ENCODE measurements around the gene NKRF. TPM values are rescaled to one million over a fixed set of nuclear protein-coding genes. Genes with fewer than 3 reads are reported as not detected.

NKRF gene
- total and polyA plus RNA-seq, 2 of the 8 experiments (the other 6 are each of a cell fraction or from before 2014, with no cell fraction given), result 3.8 to 11.4 TPM

DNA sequence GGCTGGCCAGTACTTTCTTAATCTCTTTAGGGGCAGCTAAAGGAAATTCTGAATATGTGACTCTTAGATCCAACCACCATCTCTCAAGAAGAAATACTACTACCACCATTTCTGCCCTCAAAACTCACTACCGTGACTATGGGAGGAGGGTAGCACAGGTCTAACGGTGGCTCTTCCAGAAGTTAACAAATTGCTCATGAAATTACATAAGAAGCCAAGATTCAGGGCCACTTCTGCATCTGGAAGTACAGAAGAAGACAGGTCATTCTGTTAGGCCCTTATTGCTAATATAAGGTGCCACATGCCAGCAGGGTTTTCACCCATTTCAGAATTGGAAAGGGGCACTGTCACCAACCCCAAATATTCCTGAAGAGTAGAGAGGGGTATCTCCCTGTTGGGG is 19.6 kb upstream of the NKRF start:
- CTCF ChIA-PET (ENCODE audit: partially characterized antibody), result interaction anchor here (0.7 to 1.4 kb wide), 2 partner anchors 12 to 16 kb away, joined by 3 to 6 read pairs; no protein-coding TSS in a partner anchor
- TF ChIP-seq SIX5 (IDR thresholded peaks at IDR 0.05; ENCODE audit: low read depth, low read length), result no peak

More for the DNA sequence above, 19.6 kb upstream of the NKRF start:
- DNase-seq (ENCODE audit: low read depth in 1 of 2, low spot score in 2 of 2) (no peak), FAIRE-seq (no peak)
- H3K4me2 ChIP-seq (ENCODE audit: insufficient read depth in 1 of 2, low read depth in 2 of 2, low read length in 2 of 2), result no peak overlapping the region
- no peak overlapping the region for H2BK5ac ChIP-seq (ENCODE audit: low read depth, low read length)
- H4K20me1 ChIP-seq (replicated peaks in 1 of 2; ENCODE audit: control insufficient read depth in 1 of 2, insufficient read depth in 2 of 2, low read length in 2 of 2), result no peaks in the 10 kb centered on the region
- H2BK15ac ChIP-seq (ENCODE audit: low read length), result no peak overlapping the region
- H3K4me1 ChIP-seq (replicated peaks in 1 of 4; ENCODE audit: control insufficient read depth in 3 of 4, insufficient read depth in 4 of 4, low read length in 3 of 4), result no peaks in the 10 kb centered on the region
- no peak overlapping the region for H3K56ac ChIP-seq (replicated peaks; ENCODE audit: insufficient read length, low read depth, low read length)
- H2BK20ac ChIP-seq (ENCODE audit: low read length), result no peak overlapping the region
- H2AFZ ChIP-seq (ENCODE audit: low read length), result no peak overlapping the region
- no peaks in the 10 kb centered on the region for H3K79me1 ChIP-seq (ENCODE audit: low read depth, low read length)
- H4K5ac ChIP-seq (ENCODE audit: insufficient read length, low read depth, low read length), result no peak overlapping the region
- H2BK120ac ChIP-seq (replicated peaks; ENCODE audit: low read depth, low read length), result no peak overlapping the region
- H3K27ac ChIP-seq (ENCODE audit: low read depth, low read length), result no peak overlapping the region
- H3K9me3 ChIP-seq (ENCODE audit: insufficient read depth in 2 of 2, low read depth in 1 of 2, low read length in 1 of 2), result no peaks in the 10 kb centered on the region
- H4K91ac ChIP-seq (replicated peaks; ENCODE audit: insufficient read length, low read length), result no peak overlapping the region
- H3K18ac ChIP-seq (ENCODE audit: extremely low read depth, low read length), result no peak overlapping the region
- no peak overlapping the region for H3K9ac ChIP-seq (replicated peaks in 1 of 4; ENCODE audit: extremely low read depth in 1 of 4, low read depth in 3 of 4, low read length in 3 of 4)
- no peak overlapping the region for H2AK5ac ChIP-seq (ENCODE audit: low read depth, low read length)
- H3K79me2 ChIP-seq (ENCODE audit: control insufficient read depth in 1 of 2, insufficient read depth in 2 of 2, low read length in 2 of 2), result no peaks in the 10 kb centered on the region
- WGBS, 2 experiments (ENCODE audit: extremely low coverage in 1 of 2, insufficient coverage in 1 of 2, insufficient read length in 1 of 2, insufficient replicate concordance in 2 of 2, low coverage in 1 of 2, low lambda C conversion rate in 2 of 2, missing lambda C conversion rate in 1 of 2), result no CpG with 5 or more reads among the region's 2 CpGs
- no peak overlapping the region for H2BK12ac ChIP-seq (ENCODE audit: low read depth, low read length)
- no peak overlapping the region for H3K4ac ChIP-seq (replicated peaks; ENCODE audit: insufficient read length, low read depth, low read length)
- H3K23ac ChIP-seq (ENCODE audit: insufficient read length), result no peak overlapping the region
- POLR2A ChIA-PET (ENCODE audit: partially characterized antibody), result no interaction called here
- H3K27me3 ChIP-seq (replicated peaks in 1 of 4; ENCODE audit: control insufficient read depth in 3 of 4, extremely low read depth in 1 of 4, insufficient read depth in 3 of 4, low read length in 3 of 4), result no peaks in the 10 kb centered on the region
- peaks cover 0 to 3% (median 0%) of the 10 kb centered on the region in 4 experiments; a peak in 1 of 8 replicates for H3K36me3 ChIP-seq (ENCODE audit: control insufficient read depth in 2 of 4, insufficient read depth in 4 of 4, low read length in 3 of 4)
- H3K4me3 ChIP-seq (ENCODE audit: extremely low read depth in 1 of 4, insufficient read depth in 2 of 4, low read depth in 3 of 4, low read length in 4 of 4), result no peak overlapping the region
- H3K14ac ChIP-seq (ENCODE audit: insufficient read length), result no peak overlapping the region
- no peaks in the 10 kb centered on the region for H3K23me2 ChIP-seq (ENCODE audit: low read depth, low read length)
- no peak overlapping the region for H4K8ac ChIP-seq (ENCODE audit: extremely low read depth, insufficient read depth, low read length)

Data from H1 (cell line).